HG02852 (cell line): ENCODE measurements around the gene ZNF385B.

Source experiments
- ATAC-seq: cut with Tn5 transposase; IDR thresholded peaks from one replicate; pipeline ENCODE4 v1.9.1; 2021; ENCODE audit warnings: mild to moderate bottlenecking, moderate library complexity; ENCODE audit not compliant: unreplicated experiment

The ZNF385B gene

GRCh38 chr2:179422037-179422643 is 439.3 kb downstream of the ZNF385B start:
- ATAC-seq, result peak; percentile 82

- ATAC-seq, result no peak
These were observed 443.9 kb downstream of the ZNF385B start for GRCh38 chr2:179417436-179417949.

- no peak for ATAC-seq
These were observed 449.3 kb downstream of the ZNF385B start for GRCh38 chr2:179412112-179412511.

GRCh38 chr2:179410552-179411356 is 450.7 kb downstream of the ZNF385B start:
- peak; percentile 85 for ATAC-seq

- ATAC-seq, result no peak
These were observed 457.8 kb downstream of the ZNF385B start for GRCh38 chr2:179403624-179404023.

GRCh38 chr2:179393481-179393880 is 467.9 kb downstream of the ZNF385B start:
- ATAC-seq, result no peak
